ENCODE results near the gene TTLL11.

TTLL11 gene

GRCh38 chr9:122039234-122039633 is 53.9 kb downstream of the TTLL11 start:
- Histone ChIP-seq H3K4me3 (ENCODE audit: low read length) (no peak overlapping the region), H3K9me3 (ENCODE audit: control insufficient read depth, insufficient read depth, low read length) (no peaks in the 10 kb centered on the region), H3K36me3 (ENCODE audit: control insufficient read depth, low read length) (no peaks in the 10 kb centered on the region; the same call in 1 of the 2 replicates), H3K27ac (ENCODE audit: low read depth, low read length) (no peak overlapping the region), H3F3A (ENCODE audit: control insufficient read depth, insufficient read depth) (no peaks in the 10 kb centered on the region), H3K4me1 (ENCODE audit: control insufficient read depth, low read length) (peaks cover 8% of the 10 kb centered on the region), H3K4me2 (ENCODE audit: low read length) (no peak overlapping the region), H3K9me2 (replicated peaks; ENCODE audit: control insufficient read depth, low read length) (no peaks in the 10 kb centered on the region), H3K27me3 (ENCODE audit: control insufficient read depth, low read length) (no peaks in the 10 kb centered on the region), H3K79me2 (ENCODE audit: control insufficient read depth, low read length) (no peaks in the 10 kb centered on the region), H4K20me1 (ENCODE audit: control insufficient read depth, insufficient read depth, low read depth, low read length) (no peaks in the 10 kb centered on the region)
- TF ChIP-seq, protein P1, sequence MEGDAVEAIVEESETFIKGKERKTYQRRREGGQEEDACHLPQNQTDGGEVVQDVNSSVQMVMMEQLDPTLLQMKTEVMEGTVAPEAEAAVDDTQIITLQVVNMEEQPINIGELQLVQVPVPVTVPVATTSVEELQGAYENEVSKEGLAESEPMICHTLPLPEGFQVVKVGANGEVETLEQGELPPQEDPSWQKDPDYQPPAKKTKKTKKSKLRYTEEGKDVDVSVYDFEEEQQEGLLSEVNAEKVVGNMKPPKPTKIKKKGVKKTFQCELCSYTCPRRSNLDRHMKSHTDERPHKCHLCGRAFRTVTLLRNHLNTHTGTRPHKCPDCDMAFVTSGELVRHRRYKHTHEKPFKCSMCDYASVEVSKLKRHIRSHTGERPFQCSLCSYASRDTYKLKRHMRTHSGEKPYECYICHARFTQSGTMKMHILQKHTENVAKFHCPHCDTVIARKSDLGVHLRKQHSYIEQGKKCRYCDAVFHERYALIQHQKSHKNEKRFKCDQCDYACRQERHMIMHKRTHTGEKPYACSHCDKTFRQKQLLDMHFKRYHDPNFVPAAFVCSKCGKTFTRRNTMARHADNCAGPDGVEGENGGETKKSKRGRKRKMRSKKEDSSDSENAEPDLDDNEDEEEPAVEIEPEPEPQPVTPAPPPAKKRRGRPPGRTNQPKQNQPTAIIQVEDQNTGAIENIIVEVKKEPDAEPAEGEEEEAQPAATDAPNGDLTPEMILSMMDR (IDR thresholded peaks at IDR 0.05; ENCODE audit: low read depth, low read length, poor library complexity, severe bottlenecking): no peak
- no peak for TF ChIP-seq EZH2phosphoT487 (IDR thresholded peaks at IDR 0.05; ENCODE audit: borderline replicate concordance, low read length)

DNA sequence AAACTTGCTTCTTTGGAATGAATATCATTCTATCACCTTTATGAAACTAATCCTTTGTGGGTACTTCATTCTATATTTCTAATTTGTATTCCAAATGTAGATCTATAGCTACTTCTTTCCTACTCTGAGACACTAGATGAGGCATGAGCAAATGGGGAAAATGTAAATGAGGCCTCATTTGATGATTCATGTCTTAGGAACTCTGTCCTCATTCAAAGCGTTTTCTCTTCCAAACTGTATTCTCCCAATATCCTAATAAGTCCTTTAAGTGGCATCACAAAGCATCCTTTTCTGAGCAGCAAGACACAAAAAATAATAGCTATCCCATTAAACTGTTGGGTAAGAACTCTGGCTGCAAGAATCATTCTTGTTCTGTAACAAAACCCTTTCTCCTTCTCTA is 56.1 kb downstream of the TTLL11 start:
- no peak overlapping the region for H3K4me3 ChIP-seq (ENCODE audit: low read length)
- no peaks in the 10 kb centered on the region for H4K20me1 ChIP-seq (ENCODE audit: control insufficient read depth, insufficient read depth, low read depth, low read length)
- no peaks in the 10 kb centered on the region for H3F3A ChIP-seq (ENCODE audit: control insufficient read depth, insufficient read depth)
- no peak overlapping the region for H3K27ac ChIP-seq (ENCODE audit: low read depth, low read length)
- H3K4me2 ChIP-seq (ENCODE audit: low read length): no peak overlapping the region
- H3K4me1 ChIP-seq (ENCODE audit: control insufficient read depth, low read length): peaks cover 8% of the 10 kb centered on the region
- no peaks in the 10 kb centered on the region for H3K9me3 ChIP-seq (ENCODE audit: control insufficient read depth, insufficient read depth, low read length)
- H3K36me3 ChIP-seq (ENCODE audit: control insufficient read depth, low read length): no peaks in the 10 kb centered on the region; the same call in 1 of the 2 replicates
- H3K27me3 ChIP-seq (ENCODE audit: control insufficient read depth, low read length): no peaks in the 10 kb centered on the region
- H3K9me2 ChIP-seq (replicated peaks; ENCODE audit: control insufficient read depth, low read length): no peaks in the 10 kb centered on the region
- H3K79me2 ChIP-seq (ENCODE audit: control insufficient read depth, low read length): no peaks in the 10 kb centered on the region
- TF ChIP-seq, protein P1 (IDR thresholded peaks at IDR 0.05; ENCODE audit: low read depth, low read length, poor library complexity, severe bottlenecking): no peak
- TF ChIP-seq EZH2phosphoT487 (IDR thresholded peaks at IDR 0.05; ENCODE audit: borderline replicate concordance, low read length): no peak

DNA sequence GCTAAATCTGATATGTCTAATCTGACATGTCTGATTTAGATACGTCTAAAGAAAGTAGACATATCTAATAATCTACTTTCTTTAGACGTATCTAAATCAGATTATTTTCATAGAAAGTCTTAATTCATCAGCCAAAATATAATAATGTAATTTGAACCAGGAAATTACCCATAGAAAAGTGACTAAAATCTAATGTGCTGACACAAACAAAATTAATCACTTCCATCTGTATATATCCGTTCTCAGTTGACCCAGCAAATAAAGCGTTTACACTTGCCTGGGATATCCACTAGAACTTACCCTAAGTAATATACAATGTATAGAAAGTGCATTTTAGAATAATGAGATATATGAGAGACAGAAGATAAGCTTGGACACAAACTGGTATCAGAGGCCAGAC is 56.7 kb downstream of the TTLL11 start:
- peaks cover 8% of the 10 kb centered on the region for H3K4me1 ChIP-seq (ENCODE audit: control insufficient read depth, low read length)
- TF ChIP-seq, protein P1 (IDR thresholded peaks at IDR 0.05; ENCODE audit: low read depth, low read length, poor library complexity, severe bottlenecking): no peak
- TF ChIP-seq EZH2phosphoT487 (IDR thresholded peaks at IDR 0.05; ENCODE audit: borderline replicate concordance, low read length): no peak
- no peaks in the 10 kb centered on the region; the same call in 1 of the 2 replicates for H3K36me3 ChIP-seq (ENCODE audit: control insufficient read depth, low read length)
- H3K4me3 ChIP-seq (ENCODE audit: low read length): no peak overlapping the region
- H3K9me3 ChIP-seq (ENCODE audit: control insufficient read depth, insufficient read depth, low read length): no peaks in the 10 kb centered on the region
- H4K20me1 ChIP-seq (ENCODE audit: control insufficient read depth, insufficient read depth, low read depth, low read length): no peaks in the 10 kb centered on the region
- no peak overlapping the region for H3K4me2 ChIP-seq (ENCODE audit: low read length)
- H3K9me2 ChIP-seq (replicated peaks; ENCODE audit: control insufficient read depth, low read length): no peaks in the 10 kb centered on the region
- H3F3A ChIP-seq (ENCODE audit: control insufficient read depth, insufficient read depth): no peaks in the 10 kb centered on the region
- H3K79me2 ChIP-seq (ENCODE audit: control insufficient read depth, low read length): no peaks in the 10 kb centered on the region
- H3K27ac ChIP-seq (ENCODE audit: low read depth, low read length): no peak overlapping the region
- no peaks in the 10 kb centered on the region for H3K27me3 ChIP-seq (ENCODE audit: control insufficient read depth, low read length)

All from DOHH2 (cell line).